Caki2 (cell line): ENCODE measurements around the gene ELFN1. TPM values are rescaled to one million over a fixed set of nuclear protein-coding genes. Genes with fewer than 3 reads are reported as not detected.

ENCODE experiments used
- DNase-seq: peaks from one replicate; pipeline ENCODE4 v3.0.0-alpha.2; 2015; ENCODE audit warnings: low read depth
- in situ Hi-C: cut with HindIII; loops from 2 replicates; pipeline ENCODE4 v1.10.0; 2016; ENCODE audit warnings: low sequenced_read_pairs, low pct_unique_long_range_greater_than_20kb, mixed read lengths
- total RNA-seq: library from RNA; depleted of rRNA; stranded (reverse); fragments of >200 nt; shearing (Covaris generic); gene quantifications from 2 replicates; pipeline ENCODE4 v1.2.3, GENCODE V29; 2014; ENCODE audit warnings: low replicate concordance

ELFN1 gene
- total RNA-seq, 1 experiment from 2014 or later, result not detected

DNA sequence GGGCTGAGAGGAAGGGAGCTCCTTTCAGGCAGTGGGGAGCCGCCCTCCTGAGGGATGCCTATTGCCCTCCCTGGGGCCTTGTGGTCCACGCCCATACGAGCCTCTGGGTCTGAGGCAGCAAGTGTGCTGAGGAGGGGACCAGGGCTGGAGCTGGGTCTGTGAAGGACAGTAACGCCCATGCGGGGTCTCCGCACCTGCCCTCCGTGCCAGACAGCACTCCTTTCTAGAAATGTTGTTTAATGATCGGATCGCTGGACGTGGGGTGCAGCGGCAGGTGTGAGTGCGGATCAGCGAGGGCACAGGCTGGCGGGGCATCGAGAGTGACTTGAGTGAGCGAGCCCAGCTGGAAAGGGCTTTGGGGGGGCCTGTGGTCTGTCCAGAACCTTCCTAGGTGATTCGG lies 70.1 kb downstream of the ELFN1 start:
- in situ Hi-C loops, result no loop called here
- DNase-seq, result no peak

DNA sequence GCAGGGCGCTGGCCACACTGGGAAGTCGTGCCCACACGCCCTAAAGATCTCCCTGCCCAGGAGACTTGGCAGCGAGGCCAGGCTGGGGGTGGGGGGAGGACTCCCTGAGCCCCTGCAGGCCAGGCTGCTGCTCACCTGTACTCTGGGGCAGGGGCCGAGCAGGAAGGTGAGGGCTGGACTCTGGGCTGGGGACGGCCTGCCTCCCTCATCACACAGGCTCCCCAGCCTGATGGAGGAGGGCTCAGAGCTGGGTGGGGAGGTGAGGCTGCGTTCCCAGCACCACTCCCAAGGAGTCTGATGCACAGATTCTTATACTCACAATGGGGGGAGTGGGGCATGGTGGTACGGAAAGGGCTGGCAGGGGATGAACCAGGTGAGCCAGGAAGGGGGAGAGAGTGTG lies 71.2 kb downstream of the ELFN1 start:
- no peak for DNase-seq
- in situ Hi-C loops, result no loop called here

DNA sequence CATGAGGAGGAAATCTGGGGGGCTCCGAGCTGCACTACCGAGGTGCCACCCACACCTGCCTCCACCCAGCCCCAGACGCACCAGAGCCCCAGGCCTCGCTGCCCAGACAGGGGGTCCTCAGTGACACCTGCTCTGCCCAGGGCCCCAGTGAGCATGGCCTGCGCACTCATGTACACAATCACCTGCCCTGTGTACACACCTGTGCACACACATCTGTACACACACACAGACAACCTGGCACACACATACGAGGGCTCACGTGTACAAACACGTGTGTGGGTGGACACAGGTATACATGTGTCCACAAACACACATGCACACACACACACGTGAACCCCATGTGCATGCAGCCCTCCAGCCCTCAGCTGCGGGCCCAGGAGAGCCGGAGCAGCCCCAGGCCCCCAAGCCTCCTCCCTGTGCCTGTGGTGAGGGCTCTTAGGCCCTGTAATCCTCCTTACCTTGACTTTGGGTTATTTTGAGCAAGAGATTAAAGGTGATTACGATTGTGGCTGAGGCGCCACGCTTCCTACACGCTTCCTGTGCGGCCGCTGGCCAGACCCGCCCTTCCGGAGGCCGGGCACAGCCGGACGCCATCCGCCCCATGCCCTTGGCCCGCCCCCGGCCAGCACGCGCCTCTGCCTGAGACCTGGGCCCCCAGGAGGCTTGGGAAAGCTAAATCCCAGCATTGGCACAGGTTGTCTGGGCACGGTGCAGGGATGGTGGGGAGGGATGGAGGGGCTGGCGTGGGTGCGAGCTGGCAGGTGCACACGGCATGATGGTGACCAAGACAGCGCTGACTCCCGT lies 71.9 kb downstream of the ELFN1 start:
- no peak for DNase-seq
- in situ Hi-C loops, result no loop called here

DNA sequence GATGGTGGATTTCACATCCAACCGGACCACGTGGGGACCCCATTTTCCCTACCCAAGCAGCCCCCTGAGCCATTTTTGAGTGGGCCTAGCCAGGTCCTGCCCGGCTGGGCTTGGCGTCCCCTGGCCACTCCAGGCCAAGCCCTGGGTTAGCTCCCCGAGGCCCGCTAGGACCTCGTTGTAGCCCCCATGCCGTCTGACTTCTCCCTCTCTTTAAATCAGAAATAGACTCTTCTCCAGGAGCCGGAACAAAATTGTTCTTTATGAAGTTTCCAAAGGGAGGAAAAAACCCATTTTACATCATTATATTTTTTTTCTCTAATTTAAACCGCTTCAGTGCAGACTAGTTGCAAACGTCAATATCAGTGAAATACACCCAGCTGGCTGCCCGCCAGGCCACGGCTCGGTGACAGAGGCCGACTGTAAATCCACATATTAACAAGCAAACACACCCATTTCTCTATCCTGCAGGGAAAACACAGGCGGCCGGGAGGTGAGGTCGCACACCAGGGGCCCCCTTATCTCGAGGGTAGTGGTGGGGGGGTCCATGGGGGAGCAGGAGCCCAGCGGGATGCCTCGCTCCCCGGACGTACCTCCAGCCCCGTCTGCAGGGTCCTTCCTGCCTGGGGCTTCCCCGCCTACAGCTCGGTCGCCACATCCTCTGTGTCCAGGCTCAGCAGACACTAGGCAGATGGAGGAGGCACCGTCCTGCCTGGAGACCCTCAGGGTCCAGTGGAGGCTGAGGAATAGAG lies 72.7 kb downstream of the ELFN1 start:
- in situ Hi-C loops, result no loop called here
- DNase-seq, result peak; percentile 29

DNA sequence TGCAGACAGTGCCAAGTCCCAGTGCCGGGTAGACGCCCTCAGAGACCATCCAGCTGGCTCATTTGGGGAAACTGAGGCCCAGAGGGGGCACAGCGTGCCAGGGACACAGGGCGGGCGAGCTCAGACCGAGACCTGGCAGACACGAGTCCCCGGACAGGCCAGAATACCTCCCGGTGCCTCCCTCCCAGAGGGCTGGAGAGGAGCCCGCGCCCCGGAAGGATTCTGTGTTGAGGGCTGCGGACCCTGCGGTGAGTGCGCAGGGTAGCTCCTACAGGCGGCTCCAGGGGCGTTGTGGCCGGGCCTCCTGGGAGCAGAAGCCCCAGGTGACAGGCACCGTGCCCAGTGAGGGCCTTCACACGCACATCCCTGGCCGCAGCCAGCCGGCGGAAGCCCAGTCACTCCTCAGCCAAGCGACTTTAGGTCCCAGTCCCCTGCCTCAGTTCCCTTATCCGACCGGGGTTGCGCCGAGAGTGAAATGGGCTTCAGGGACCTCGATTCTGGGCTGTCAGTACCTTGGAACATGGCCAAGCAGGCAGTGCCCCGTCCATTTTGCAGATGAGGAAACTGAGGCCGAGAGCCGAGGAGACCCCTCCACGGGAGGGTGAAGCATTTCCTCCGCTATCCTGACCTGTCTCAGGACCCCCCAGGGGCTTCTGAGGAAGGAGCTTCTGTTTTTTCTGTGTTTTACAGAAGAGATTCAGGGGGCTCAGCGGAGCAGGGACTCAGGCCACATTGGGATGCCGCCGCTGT lies 73.6 kb downstream of the ELFN1 start:
- in situ Hi-C loops, result no loop called here

DNA sequence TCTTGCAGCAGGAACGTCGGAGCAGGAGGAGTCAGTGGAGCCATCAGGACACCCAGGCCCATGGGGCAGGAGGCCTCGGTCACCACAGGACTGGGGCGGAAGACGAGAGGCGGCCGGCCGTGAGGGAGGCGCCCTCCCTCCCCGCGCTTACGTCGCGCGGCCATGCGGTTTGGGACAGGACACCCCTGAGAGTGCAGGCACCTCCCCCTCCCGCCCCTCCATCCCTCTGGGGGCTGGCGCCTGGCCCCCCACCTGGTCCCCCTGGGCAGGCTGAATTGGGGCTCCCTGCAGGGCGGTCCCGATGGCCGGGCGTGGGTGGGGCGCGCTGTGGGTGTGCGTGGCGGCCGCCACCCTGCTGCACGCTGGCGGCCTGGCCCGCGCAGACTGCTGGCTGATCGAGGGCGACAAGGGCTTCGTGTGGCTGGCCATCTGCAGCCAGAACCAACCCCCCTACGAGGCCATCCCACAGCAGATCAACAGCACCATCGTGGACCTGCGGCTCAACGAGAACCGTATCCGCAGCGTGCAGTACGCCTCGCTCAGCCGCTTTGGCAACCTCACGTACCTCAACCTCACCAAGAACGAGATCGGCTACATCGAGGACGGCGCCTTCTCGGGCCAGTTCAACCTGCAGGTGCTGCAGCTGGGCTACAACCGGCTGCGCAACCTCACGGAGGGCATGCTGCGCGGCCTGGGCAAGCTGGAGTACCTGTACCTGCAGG lies 74.4 kb downstream of the ELFN1 start:
- in situ Hi-C loops, result no loop called here

More for the DNA sequence above, 73.6 kb downstream of the ELFN1 start:
- DNase-seq, result no peak

DNA sequence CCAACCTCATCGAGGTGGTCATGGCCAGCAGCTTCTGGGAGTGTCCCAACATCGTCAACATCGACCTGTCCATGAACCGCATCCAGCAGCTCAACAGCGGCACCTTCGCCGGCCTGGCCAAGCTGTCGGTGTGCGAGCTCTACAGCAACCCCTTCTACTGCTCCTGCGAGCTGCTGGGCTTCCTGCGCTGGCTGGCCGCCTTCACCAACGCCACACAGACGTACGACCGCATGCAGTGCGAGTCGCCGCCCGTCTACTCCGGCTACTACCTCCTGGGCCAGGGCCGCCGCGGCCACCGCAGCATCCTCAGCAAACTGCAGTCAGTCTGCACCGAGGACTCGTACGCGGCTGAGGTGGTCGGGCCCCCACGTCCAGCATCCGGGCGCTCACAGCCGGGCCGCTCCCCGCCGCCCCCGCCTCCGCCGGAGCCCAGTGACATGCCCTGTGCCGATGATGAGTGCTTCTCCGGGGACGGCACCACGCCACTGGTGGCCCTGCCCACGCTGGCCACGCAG lies 75.0 kb downstream of the ELFN1 start:
- DNase-seq, result no peak
- in situ Hi-C loops, result no loop called here

More for the DNA sequence above, 74.4 kb downstream of the ELFN1 start:
- DNase-seq, result no peak

DNA sequence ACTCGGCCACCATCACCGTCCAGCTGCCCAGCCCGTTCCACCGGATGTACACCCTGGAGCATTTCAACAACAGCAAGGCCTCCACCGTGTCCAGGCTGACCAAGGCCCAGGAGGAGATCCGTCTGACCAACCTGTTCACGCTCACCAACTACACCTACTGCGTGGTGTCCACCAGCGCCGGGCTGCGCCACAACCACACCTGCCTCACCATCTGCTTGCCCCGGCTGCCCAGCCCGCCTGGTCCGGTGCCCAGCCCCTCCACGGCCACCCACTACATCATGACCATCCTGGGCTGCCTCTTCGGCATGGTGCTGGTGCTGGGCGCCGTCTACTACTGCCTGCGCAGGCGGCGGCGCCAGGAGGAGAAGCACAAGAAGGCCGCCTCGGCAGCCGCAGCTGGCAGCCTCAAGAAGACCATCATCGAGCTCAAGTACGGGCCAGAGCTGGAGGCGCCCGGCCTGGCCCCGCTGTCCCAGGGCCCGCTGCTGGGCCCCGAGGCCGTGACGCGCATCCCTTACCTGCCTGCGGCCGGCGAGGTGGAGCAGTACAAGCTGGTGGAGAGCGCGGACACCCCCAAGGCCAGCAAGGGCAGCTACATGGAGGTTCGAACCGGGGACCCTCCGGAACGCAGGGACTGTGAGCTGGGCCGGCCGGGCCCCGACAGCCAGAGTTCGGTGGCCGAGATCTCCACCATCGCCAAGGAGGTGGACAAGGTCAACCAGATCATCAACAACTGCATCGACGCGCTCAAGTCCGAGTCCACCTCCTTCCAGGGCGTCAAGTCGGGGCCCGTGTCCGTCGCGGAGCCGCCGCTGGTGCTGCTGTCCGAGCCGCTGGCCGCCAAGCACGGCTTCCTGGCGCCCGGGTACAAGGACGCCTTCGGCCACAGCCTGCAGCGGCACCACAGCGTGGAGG lies 75.8 kb downstream of the ELFN1 start:
- DNase-seq, result no peak
- in situ Hi-C loops, result no loop called here

DNA sequence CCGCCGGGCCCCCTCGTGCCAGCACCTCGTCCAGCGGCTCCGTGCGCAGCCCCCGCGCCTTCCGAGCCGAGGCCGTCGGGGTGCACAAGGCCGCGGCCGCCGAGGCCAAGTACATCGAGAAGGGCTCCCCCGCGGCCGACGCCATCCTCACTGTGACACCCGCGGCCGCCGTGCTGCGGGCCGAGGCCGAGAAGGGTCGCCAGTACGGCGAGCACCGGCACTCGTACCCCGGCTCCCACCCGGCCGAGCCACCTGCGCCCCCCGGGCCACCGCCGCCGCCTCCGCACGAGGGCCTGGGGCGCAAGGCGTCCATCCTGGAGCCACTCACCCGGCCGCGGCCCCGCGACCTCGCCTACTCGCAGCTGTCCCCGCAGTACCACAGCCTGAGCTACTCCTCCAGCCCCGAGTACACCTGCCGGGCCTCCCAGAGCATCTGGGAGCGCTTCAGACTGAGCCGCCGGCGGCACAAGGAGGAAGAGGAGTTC lies 76.5 kb downstream of the ELFN1 start:
- no peak for DNase-seq
- in situ Hi-C loops, result no loop called here

DNA sequence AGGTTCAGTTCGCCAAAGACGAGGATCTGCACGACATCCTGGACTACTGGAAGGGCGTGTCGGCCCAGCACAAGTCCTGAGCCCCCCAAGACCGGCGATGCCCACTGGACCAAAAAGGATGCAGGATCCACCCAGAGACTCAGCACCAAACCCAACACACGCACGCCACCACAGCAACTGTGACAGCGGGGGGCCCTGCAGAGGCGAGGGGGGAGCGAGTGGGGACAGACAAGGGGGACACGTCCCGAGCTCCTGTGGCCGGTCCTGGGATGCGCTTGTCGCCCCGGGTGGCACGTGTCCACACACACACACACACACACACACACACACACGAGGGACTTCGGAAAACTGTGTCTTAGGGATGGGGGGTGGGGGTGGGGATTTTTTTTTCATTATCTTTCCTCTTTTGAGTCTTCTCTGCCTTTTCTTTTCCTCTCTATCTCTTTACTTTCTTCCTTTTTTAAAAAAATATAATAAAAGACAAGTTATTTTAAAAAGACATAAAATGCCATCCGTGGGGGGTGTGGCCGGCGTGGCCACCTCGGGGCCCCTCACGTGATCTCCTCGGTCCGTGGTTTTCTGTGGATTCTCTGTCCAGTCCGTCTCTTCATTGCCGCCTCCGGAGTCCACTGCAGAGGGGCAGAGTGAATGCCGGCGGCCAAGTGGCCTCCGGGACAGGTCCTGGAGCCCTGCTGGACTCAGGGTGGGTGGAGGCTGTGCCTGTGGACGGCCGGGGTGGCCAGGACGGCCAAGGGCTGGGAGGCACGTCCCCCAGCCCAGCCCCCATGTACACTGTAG lies 77.1 kb downstream of the ELFN1 start:
- no peak for DNase-seq
- in situ Hi-C loops, result no loop called here

DNA sequence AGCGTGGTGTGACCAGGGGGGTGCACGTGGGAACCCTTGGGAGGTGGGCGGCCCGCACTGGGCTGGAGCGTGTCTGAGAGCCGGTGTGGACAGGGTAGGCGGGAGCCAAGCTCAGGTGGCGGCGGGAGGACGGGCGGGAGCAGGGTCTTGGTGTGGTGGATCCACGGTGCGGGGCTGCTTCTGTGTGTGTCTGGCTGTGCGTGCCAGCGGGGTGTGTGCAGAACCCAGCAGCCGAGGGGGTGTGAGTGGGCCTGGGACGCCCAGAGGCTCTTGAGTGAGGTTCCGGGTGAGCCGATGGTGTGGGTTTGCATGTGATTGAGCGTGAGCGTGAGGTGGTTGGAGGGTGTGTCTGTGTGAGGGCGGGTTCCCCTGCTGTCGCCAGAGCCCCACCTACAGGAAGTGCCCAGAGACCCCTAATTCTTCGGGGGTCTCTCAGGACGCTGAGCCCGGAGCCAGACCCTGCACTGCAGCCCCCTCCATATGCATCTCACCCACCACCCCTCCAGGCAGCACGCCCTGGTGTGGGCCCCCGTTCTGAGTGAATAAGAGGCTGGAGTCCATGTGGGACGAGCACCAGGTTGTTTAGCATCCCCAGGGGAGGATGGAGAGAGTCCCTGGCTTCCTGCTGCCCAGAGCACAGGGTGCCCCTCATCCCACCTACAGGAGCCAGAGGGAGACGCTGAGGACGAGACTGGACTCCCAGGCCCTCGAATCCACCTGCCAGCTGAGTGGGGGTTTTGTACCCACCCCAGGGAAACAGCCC lies 78.2 kb downstream of the ELFN1 start:
- DNase-seq, result no peak
- in situ Hi-C loops, result no loop called here

DNA sequence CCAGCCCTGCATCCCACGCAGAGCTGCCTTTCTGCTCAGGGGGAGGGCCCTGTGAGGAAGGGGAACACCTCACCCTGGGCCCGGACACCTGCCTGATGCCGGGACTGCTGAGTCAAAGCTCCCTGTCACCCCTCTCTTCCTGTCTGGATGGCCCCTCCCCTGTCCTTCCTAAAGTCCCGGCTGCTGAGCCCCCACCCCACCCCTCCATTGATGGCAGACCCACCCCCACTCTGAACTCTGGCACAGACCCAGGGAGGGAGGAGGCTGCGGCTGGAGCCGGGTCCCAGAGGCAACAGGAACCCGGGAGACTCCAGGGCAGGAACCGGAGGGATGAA lies 78.7 kb downstream of the ELFN1 start:
- no peak for DNase-seq
- in situ Hi-C loops, result no loop called here

DNA sequence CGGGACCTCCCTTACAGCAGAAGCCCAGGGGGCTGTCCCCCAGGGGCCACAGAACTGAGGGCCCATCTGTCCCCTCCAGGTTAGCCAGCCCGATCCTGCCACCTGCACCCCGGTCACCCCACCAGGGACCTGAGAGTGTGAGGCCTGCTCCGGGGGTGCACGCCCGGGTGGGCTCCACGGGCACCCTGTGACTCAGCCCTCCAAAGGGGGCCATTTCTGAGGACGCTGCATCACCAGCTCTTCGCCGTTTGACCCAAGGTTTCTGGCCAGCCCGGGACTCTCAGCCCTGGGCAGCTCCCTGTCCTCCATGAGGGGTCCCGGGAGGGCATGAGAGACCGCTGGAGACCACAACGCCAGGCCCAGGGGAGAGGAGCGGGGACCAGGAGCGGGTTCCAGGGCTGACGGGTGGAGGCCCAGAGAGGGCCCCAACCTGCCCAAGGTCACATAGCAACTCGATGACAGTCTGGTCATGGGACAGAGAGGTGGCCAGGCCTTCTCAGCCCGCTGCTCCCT lies 79.3 kb downstream of the ELFN1 start:
- in situ Hi-C loops, result no loop called here
- DNase-seq, result no peak

DNA sequence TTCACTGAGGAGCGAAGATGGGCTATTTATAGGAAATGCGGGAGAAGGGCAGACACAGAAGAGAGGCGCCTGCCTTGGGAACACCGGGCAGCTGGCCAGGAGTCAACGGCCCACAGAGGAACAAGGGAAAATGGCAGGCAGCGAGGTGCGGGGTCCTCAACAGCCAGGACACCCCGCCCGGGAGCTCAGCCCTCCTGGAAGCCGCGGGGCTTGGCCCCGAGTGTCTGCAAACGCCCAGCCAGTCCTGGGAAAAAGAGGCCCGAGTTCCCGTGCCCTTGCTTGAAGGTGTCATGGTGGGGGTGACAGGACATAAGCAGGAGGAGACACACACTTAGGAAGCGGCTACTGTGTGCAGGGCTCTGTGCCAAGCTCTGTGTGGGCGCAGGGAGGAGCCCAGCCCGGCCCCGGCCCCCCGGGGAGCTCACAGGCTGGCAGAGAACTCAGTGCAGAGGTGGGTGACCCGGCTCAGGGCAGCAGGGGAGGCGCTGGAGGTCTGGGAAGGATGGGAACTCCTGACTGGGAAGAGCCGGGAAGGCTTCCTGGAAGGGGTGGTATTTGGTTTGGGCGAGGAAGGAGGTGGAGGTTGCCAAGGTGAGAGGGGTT lies 79.9 kb downstream of the ELFN1 start:
- peak; percentile 44 for DNase-seq
- in situ Hi-C loops, result no loop called here

DNA sequence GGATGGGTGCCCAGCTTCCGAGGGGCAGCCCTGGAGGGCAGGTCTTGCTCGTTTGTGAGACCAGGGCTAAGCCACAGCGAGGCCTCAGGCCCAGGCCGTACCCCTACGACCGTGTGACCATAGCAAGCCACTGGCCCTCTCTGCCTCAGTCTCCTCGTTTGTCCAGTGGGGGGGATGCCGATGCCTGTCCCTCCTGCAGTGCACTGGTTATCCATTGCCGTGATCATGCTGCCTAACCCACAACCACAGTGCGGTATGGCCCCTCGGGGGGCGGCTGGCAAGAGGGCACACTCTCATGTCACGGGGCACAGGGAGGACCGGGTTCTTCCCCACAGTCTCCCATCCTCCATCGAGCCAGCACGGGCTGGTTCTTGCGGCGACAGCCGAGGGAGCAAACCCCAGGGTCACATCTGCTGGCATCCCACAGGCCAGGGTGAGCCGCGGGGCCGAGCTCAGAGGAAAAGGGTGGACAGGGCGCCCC lies 80.5 kb downstream of the ELFN1 start:
- in situ Hi-C loops, result no loop called here
- no peak for DNase-seq
